ENCODE data around the gene NDUFAF8.

DNA sequence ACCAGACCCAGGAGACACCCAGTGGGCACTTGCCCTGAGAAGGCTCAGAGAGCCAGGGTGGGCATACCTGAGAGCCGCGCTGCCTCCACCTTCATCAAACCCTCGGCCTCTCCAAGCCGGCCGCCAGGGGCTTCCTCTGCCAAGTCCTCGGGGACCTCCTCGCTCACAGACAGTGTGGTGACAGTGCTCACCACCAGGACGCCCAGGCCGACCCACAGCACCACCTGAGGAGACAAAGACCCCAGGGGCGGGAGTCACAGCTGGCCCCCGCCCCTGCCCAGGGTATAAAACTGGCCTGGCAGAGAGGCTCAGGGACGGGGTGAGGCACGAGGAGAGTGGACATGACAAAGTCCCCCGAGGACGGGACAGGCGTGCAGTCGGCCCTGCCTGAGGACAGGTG, 21.1 kb downstream of the NDUFAF8 start:
- no peak for TF ChIP-seq POLR2AphosphoS5 (IDR thresholded peaks at IDR 0.05; ENCODE audit: low read depth, low read length)
- TF ChIP-seq SIN3A (IDR thresholded peaks at IDR 0.05; ENCODE audit: borderline replicate concordance, insufficient read depth, low read length), result no peak
- no peak for TF ChIP-seq TAF1 (IDR thresholded peaks at IDR 0.05; ENCODE audit: borderline replicate concordance, insufficient read depth, low read length)
- TF ChIP-seq, protein P1, sequence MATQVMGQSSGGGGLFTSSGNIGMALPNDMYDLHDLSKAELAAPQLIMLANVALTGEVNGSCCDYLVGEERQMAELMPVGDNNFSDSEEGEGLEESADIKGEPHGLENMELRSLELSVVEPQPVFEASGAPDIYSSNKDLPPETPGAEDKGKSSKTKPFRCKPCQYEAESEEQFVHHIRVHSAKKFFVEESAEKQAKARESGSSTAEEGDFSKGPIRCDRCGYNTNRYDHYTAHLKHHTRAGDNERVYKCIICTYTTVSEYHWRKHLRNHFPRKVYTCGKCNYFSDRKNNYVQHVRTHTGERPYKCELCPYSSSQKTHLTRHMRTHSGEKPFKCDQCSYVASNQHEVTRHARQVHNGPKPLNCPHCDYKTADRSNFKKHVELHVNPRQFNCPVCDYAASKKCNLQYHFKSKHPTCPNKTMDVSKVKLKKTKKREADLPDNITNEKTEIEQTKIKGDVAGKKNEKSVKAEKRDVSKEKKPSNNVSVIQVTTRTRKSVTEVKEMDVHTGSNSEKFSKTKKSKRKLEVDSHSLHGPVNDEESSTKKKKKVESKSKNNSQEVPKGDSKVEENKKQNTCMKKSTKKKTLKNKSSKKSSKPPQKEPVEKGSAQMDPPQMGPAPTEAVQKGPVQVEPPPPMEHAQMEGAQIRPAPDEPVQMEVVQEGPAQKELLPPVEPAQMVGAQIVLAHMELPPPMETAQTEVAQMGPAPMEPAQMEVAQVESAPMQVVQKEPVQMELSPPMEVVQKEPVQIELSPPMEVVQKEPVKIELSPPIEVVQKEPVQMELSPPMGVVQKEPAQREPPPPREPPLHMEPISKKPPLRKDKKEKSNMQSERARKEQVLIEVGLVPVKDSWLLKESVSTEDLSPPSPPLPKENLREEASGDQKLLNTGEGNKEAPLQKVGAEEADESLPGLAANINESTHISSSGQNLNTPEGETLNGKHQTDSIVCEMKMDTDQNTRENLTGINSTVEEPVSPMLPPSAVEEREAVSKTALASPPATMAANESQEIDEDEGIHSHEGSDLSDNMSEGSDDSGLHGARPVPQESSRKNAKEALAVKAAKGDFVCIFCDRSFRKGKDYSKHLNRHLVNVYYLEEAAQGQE (IDR thresholded peaks at IDR 0.05; ENCODE audit: insufficient read depth in 1 of 2, low read depth in 2 of 2, low read length in 2 of 2), result no peak
